ENCODE measurements around the gene RAD50.

- TF ChIP-seq CTCF (IDR thresholded peaks at IDR 0.05; ENCODE audit: insufficient read depth, low read length, poor library complexity, severe bottlenecking) (no peak), EZH2phosphoT487 (conservative IDR thresholded peaks at IDR 0.05; ENCODE audit: low read length) (no peak)
Measured at GRCh38 chr5:132576123-132576522, 19.3 kb downstream of the RAD50 start.

All from SU-DHL-6 (cell line).